ENCODE data around the gene STK17A.

The STK17A gene

DNA sequence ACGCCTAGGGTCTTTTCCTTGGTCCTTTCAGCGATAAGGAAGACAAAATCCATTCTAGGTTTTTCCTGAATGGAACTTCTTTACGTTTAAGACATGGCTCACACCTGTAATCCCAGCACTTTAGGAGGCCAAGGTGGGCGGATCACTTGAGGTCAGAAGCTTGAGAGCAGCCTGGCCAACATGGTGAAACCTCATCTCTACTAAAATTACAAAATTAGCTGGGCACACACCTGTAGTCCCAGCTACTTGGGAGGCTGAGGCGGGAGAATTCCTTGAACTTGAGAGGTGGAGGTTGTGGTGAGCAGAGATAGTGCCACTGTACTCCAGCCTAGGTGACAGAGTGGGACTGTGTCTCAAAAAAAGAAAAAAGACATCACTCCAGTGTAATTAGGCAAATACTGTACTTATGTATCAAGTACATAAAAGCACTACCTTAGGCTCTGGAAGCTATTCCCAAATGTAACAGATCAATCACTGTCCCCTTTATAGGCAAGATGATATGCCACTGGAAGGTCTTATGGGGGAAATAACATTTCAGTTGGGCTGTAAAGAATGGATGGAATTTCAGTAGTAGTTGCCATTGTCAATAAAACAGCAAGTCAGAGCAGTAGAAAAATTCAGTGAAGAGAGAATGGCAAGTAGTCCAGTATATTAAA lies 5.7 kb downstream of the STK17A start:
- H4K20me1 ChIP-seq (ENCODE audit: insufficient read depth, low read length, poor library complexity, severe bottlenecking): peaks cover 92% of the 10 kb centered on the region
- no peaks in the 10 kb centered on the region for H3K9me2 ChIP-seq (replicated peaks; ENCODE audit: low read depth, low read length)
- peaks cover 6% of the 10 kb centered on the region for H3F3A ChIP-seq (ENCODE audit: low read depth)
- peak overlapping the region; percentile 88 for H3K4me3 ChIP-seq (ENCODE audit: low read length, poor library complexity, severe bottlenecking)
- H3K36me3 ChIP-seq (ENCODE audit: insufficient read depth, low read length): no peaks in the 10 kb centered on the region
- no peak overlapping the region for H3K9ac ChIP-seq (ENCODE audit: low read depth, low read length, poor library complexity, severe bottlenecking)
- H3K79me2 ChIP-seq (ENCODE audit: insufficient read depth, low read length): peaks cover 99% of the 10 kb centered on the region
- peak overlapping the region; percentile 91 for H3K4me2 ChIP-seq (ENCODE audit: low read depth, low read length, poor library complexity, severe bottlenecking)
- no peaks in the 10 kb centered on the region for H3K9me3 ChIP-seq (ENCODE audit: insufficient read depth, low read depth, low read length)
- H3K4me1 ChIP-seq (ENCODE audit: insufficient read depth, low read length, poor library complexity, severe bottlenecking): peaks cover 76% of the 10 kb centered on the region
- no peak for TF ChIP-seq EZH2phosphoT487 (IDR thresholded peaks at IDR 0.05; ENCODE audit: borderline replicate concordance)
- TF ChIP-seq CTCF (conservative IDR thresholded peaks at IDR 0.05; ENCODE audit: low read length): no peak
- no peaks in the 10 kb centered on the region for H3K27me3 ChIP-seq (ENCODE audit: insufficient read depth, low read length, poor library complexity, severe bottlenecking)
- H2AFZ ChIP-seq (ENCODE audit: low read length): no peak overlapping the region

- peaks cover 79% of the 10 kb centered on the region for H3K4me1 ChIP-seq (ENCODE audit: insufficient read depth, low read length, poor library complexity, severe bottlenecking)
- H4K20me1 ChIP-seq (ENCODE audit: insufficient read depth, low read length, poor library complexity, severe bottlenecking): peaks cover 95% of the 10 kb centered on the region
- peak overlapping the region; percentile 91 for H3K4me2 ChIP-seq (ENCODE audit: low read depth, low read length, poor library complexity, severe bottlenecking)
- H3K4me3 ChIP-seq (ENCODE audit: low read length, poor library complexity, severe bottlenecking): peak overlapping the region; percentile 88
- H3F3A ChIP-seq (ENCODE audit: low read depth): peaks cover under 1% of the 10 kb centered on the region
- peaks cover 100% of the 10 kb centered on the region for H3K79me2 ChIP-seq (ENCODE audit: insufficient read depth, low read length)
- no peaks in the 10 kb centered on the region for H3K9me3 ChIP-seq (ENCODE audit: insufficient read depth, low read depth, low read length)
- H3K36me3 ChIP-seq (ENCODE audit: insufficient read depth, low read length): no peaks in the 10 kb centered on the region
- no peak overlapping the region for H2AFZ ChIP-seq (ENCODE audit: low read length)
- no peaks in the 10 kb centered on the region for H3K27me3 ChIP-seq (ENCODE audit: insufficient read depth, low read length, poor library complexity, severe bottlenecking)
- H3K9ac ChIP-seq (ENCODE audit: low read depth, low read length, poor library complexity, severe bottlenecking): no peak overlapping the region
- TF ChIP-seq CTCF (conservative IDR thresholded peaks at IDR 0.05; ENCODE audit: low read length) (no peak), EZH2phosphoT487 (IDR thresholded peaks at IDR 0.05; ENCODE audit: borderline replicate concordance) (no peak)
- H3K9me2 ChIP-seq (replicated peaks; ENCODE audit: low read depth, low read length): no peaks in the 10 kb centered on the region
Measured at GRCh38 chr7:43589133-43589478, 6.2 kb downstream of the STK17A start.

GRCh38 chr7:43589728-43590127 lies 6.8 kb downstream of the STK17A start:
- Histone ChIP-seq H3K27me3 (ENCODE audit: insufficient read depth, low read length, poor library complexity, severe bottlenecking) (no peaks in the 10 kb centered on the region), H3K4me3 (ENCODE audit: low read length, poor library complexity, severe bottlenecking) (peak overlapping the region; percentile 88), H3K9me2 (replicated peaks; ENCODE audit: low read depth, low read length) (no peaks in the 10 kb centered on the region), H3K79me2 (ENCODE audit: insufficient read depth, low read length) (peaks cover 100% of the 10 kb centered on the region), H3K36me3 (ENCODE audit: insufficient read depth, low read length) (no peaks in the 10 kb centered on the region), H3K4me1 (ENCODE audit: insufficient read depth, low read length, poor library complexity, severe bottlenecking) (peaks cover 74% of the 10 kb centered on the region), H3K4me2 (ENCODE audit: low read depth, low read length, poor library complexity, severe bottlenecking) (peak overlapping the region; percentile 91), H3K9ac (ENCODE audit: low read depth, low read length, poor library complexity, severe bottlenecking) (no peak overlapping the region), H3F3A (ENCODE audit: low read depth) (no peaks in the 10 kb centered on the region), H3K9me3 (ENCODE audit: insufficient read depth, low read depth, low read length) (no peaks in the 10 kb centered on the region), H2AFZ (ENCODE audit: low read length) (no peak overlapping the region), H4K20me1 (ENCODE audit: insufficient read depth, low read length, poor library complexity, severe bottlenecking) (peaks cover 95% of the 10 kb centered on the region)
- TF ChIP-seq CTCF (conservative IDR thresholded peaks at IDR 0.05; ENCODE audit: low read length) (no peak), EZH2phosphoT487 (IDR thresholded peaks at IDR 0.05; ENCODE audit: borderline replicate concordance) (no peak)
